ENCODE measurements around the gene ERP29. TPM values are rescaled to one million over a fixed set of nuclear protein-coding genes. Genes with fewer than 3 reads are reported as not detected.
A peak's percentile ranks its signal among the peaks of the same experiment; 100 is the strongest.

ERP29 gene
- total RNA-seq: 105 TPM in 2 replicates
- 131 and 150 TPM in 2 replicates for polyA plus RNA-seq

DNA sequence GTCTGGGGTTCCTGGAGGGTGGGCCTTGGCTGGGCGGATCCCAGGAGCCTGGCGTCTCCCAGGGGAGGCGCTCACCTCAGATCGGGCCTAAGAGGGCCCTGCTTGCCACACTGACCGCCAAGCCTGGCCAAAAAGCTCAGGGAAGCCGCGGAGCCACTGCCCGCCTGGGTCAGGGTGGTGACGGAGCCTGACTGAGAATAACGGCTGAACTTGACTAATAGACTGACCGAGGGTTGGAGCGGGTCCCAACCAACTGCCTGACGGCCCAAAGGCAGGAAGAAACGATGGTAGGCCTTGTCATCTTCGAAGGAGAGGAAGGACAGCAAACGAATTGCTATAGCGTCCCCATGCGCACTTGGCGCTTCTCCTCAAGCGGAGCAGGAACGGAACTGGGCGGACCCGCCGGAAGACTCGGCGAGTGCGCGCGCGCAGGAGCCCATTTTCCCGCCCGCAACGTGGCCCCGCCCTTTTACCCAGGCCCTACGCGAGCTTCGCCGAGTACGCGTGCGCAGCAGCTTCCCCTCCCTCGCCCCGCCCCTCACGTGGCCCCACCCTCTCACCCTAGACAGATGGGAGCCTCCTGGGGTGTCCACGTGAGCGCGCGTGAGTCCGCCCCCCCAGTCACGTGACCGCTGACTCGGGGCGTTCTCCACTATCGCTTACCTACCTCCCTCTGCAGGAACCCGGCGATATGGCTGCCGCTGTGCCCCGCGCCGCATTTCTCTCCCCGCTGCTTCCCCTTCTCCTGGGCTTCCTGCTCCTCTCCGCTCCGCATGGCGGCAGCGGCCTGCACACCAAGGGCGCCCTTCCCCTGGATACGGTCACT, at the start of gene ERP29, which contains the start of gene TMEM116:
TSS of gene ERP29 (plus strand) at position 652 of the 826 bp plus-strand sequence. CDS start at position 692, 40 bp downstream.
TSS of gene TMEM116 (minus strand) at position 391 of the 826 bp plus-strand sequence. CDS start 7,895 bp downstream, outside the sequence.
- no peaks in the 10 kb centered on the region for H3K27me3 ChIP-seq
- peak; percentile 99 for DNase-seq (ENCODE audit: low read depth in 1 of 2, low spot score in 1 of 2)
- H3K36me3 ChIP-seq: peaks cover 6% of the 10 kb centered on the region
- TF ChIP-seq, protein P1, sequence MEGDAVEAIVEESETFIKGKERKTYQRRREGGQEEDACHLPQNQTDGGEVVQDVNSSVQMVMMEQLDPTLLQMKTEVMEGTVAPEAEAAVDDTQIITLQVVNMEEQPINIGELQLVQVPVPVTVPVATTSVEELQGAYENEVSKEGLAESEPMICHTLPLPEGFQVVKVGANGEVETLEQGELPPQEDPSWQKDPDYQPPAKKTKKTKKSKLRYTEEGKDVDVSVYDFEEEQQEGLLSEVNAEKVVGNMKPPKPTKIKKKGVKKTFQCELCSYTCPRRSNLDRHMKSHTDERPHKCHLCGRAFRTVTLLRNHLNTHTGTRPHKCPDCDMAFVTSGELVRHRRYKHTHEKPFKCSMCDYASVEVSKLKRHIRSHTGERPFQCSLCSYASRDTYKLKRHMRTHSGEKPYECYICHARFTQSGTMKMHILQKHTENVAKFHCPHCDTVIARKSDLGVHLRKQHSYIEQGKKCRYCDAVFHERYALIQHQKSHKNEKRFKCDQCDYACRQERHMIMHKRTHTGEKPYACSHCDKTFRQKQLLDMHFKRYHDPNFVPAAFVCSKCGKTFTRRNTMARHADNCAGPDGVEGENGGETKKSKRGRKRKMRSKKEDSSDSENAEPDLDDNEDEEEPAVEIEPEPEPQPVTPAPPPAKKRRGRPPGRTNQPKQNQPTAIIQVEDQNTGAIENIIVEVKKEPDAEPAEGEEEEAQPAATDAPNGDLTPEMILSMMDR (IDR thresholded peaks at IDR 0.05; ENCODE audit: low read depth, low read length): peak; percentile 44
- H3K9me3 ChIP-seq (ENCODE audit: low read depth): no peaks in the 10 kb centered on the region
- H3K27ac ChIP-seq: peak within 1 kb of the TSS; percentile 96
- peak within 1 kb of the TSS; percentile 78 for H3K4me3 ChIP-seq
- peaks cover 10% of the 10 kb centered on the region for H3K4me1 ChIP-seq (ENCODE audit: low read depth)

DNA sequence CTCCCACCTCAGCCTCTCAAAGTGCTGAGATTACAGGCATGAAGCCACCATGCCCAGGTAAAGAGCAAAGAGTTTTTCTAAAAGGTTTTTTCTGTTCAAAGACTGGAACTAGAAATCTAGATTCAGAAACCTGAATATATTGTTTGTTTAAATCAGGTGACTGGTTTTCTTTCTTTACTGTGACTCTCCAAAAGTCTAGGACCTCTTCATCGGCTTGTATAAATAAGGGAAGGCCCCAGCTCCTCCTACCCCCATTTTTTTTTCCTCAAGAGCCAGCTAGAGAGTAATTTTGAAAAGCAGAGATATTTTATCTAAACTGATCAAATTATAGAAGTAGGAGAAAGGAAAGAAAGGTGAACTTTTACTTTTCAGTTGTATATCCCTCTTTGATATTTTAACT, 48.3 kb upstream of the ERP29 start:
- H3K27me3 ChIP-seq: no peaks in the 10 kb centered on the region
- H3K9me3 ChIP-seq (ENCODE audit: low read depth): no peaks in the 10 kb centered on the region
- H3K4me3 ChIP-seq: no peak overlapping the region
- no peaks in the 10 kb centered on the region for H3K4me1 ChIP-seq (ENCODE audit: low read depth)
- H3K27ac ChIP-seq: no peak overlapping the region
- TF ChIP-seq, protein P1 (IDR thresholded peaks at IDR 0.05; ENCODE audit: low read depth, low read length): no peak
- no peaks in the 10 kb centered on the region for H3K36me3 ChIP-seq
- no peak for DNase-seq (ENCODE audit: low read depth in 1 of 2, low spot score in 1 of 2)

DNA sequence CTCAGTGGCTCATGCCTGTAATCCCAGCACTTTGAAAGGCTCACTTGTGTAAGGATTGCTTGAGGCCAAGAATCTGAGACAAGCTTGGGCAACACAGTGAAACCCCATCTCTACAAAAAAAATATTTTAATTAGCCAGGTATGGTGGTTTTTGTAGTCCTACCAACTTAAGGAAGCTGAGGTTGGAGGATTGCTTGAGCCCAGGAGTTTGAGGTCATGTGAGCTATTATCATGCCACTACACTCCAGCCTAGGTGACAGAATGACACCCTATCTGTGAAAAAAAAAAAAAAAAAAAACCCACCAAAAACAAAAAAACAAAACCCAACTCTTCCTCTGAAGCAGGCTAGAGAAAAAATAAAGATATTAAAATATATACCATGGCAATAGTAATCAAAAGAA, 41.4 kb upstream of the ERP29 start:
- Histone ChIP-seq H3K36me3 (no peaks in the 10 kb centered on the region), H3K27me3 (no peaks in the 10 kb centered on the region), H3K27ac (no peak overlapping the region), H3K4me3 (no peak overlapping the region), H3K9me3 (ENCODE audit: low read depth) (no peaks in the 10 kb centered on the region), H3K4me1 (ENCODE audit: low read depth) (peaks cover 9% of the 10 kb centered on the region)
- no peak for DNase-seq (ENCODE audit: low read depth in 1 of 2, low spot score in 1 of 2)
- TF ChIP-seq, protein P1 (IDR thresholded peaks at IDR 0.05; ENCODE audit: low read depth, low read length): no peak

DNA sequence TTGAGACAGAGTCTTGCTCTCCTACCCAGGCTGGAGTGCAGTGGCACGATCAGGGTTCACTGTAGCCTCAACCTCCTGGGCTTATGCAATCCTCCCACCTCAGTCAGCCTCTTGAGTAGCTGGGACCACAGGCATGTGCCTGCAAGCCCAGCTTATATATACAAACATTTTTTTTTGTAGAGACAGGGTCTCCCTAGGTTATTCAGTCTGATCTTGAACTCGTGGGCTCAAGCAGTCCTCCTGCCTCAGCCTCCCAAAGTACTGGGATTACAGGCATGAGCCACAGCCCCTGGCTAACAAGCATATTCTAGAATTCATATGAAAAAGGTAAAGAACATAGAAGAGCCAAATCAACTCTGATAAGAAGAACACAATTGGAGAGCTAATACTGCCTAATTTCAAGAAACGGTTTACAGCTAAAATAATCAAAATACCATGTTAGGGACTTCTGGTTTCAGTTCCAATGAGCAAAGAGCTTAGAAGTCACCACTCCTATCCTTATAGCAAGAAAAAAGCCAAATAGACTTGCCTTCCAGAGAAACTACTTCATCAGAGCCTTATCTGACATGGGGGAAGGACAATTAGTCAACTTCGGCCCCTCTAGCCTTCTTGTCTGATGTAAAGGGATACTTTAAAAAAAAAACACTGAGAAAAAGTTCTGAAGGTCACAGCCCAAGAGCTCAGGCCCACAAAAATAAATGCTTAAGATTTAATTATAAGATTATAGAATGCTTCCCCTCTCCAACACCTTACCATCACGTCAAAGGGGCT, 37.9 kb upstream of the ERP29 start:
- H3K27ac ChIP-seq: no peak overlapping the region
- H3K27me3 ChIP-seq: no peaks in the 10 kb centered on the region
- H3K9me3 ChIP-seq (ENCODE audit: low read depth): no peaks in the 10 kb centered on the region
- TF ChIP-seq, protein P1 (IDR thresholded peaks at IDR 0.05; ENCODE audit: low read depth, low read length): no peak
- H3K4me3 ChIP-seq: no peak overlapping the region
- H3K4me1 ChIP-seq (ENCODE audit: low read depth): peaks cover 9% of the 10 kb centered on the region
- peak in 1 of 2 donors; percentile 49 for DNase-seq (ENCODE audit: low read depth in 1 of 2, low spot score in 1 of 2)
- H3K36me3 ChIP-seq: no peaks in the 10 kb centered on the region

DNA sequence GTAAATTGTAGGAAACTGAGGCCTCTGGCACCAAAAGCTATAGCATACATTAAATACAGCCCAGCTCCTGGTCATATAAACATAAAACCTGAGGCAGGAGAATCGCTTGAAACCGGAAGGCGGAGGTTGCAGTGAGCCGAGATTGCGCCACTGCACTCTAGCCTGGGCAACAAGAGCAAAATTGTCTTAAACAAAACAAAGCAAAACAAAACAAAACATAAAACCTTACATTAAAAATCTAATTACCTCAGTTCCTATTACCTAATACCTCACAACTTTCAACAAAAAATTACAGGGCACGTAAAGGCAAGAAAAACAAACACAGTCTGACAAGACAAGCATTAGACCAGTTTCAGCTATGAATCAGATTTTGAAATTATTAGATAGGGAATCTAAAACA, 36.9 kb upstream of the ERP29 start:
- no peak overlapping the region for H3K27ac ChIP-seq
- TF ChIP-seq, protein P1 (IDR thresholded peaks at IDR 0.05; ENCODE audit: low read depth, low read length): no peak
- no peaks in the 10 kb centered on the region for H3K27me3 ChIP-seq
- H3K4me3 ChIP-seq: no peak overlapping the region
- no peaks in the 10 kb centered on the region for H3K36me3 ChIP-seq
- peaks cover 9% of the 10 kb centered on the region for H3K4me1 ChIP-seq (ENCODE audit: low read depth)
- H3K9me3 ChIP-seq (ENCODE audit: low read depth): no peaks in the 10 kb centered on the region
- no peak for DNase-seq (ENCODE audit: low read depth in 1 of 2, low spot score in 1 of 2)
